Measurements from ENCODE around the gene GAS1. TPM values are rescaled to one million over a fixed set of nuclear protein-coding genes. Genes with fewer than 3 reads are reported as not detected.

Gene GAS1
- total RNA-seq, 1 donor from 2014 or later: 113 TPM

GRCh38 chr9:86980802-86981201 is 33.5 kb upstream of the GAS1 start:
- H3K27me3 ChIP-seq (ENCODE audit: control insufficient read depth in 3 of 3, insufficient read depth in 3 of 3, low read length in 3 of 3): no peaks in the 10 kb centered on the region
- H3K9me3 ChIP-seq (ENCODE audit: control insufficient read depth in 3 of 3, low read length in 3 of 3): no peaks in the 10 kb centered on the region
- H3K9ac ChIP-seq (ENCODE audit: low read depth in 1 of 3, low read length in 3 of 3): no peak overlapping the region
- no peak overlapping the region for H3K4me3 ChIP-seq (ENCODE audit: low read length in 3 of 3)
- H3K27ac ChIP-seq (ENCODE audit: low read depth, low read length): no peak overlapping the region
- H3K4me1 ChIP-seq (ENCODE audit: control insufficient read depth in 3 of 3, insufficient read depth in 3 of 3, low read length in 3 of 3): peaks cover 7 to 20% (median 10%) of the 10 kb centered on the region in 3 donors
- no peaks in the 10 kb centered on the region for H3K36me3 ChIP-seq (ENCODE audit: control insufficient read depth in 3 of 3, insufficient read depth in 3 of 3, low read length in 3 of 3)

GRCh38 chr9:86979657-86980056 is 32.4 kb upstream of the GAS1 start:
- no peaks in the 10 kb centered on the region for H3K27me3 ChIP-seq (ENCODE audit: control insufficient read depth in 3 of 3, insufficient read depth in 3 of 3, low read length in 3 of 3)
- H3K9ac ChIP-seq (ENCODE audit: low read depth in 1 of 3, low read length in 3 of 3): no peak overlapping the region
- H3K36me3 ChIP-seq (ENCODE audit: control insufficient read depth in 3 of 3, insufficient read depth in 3 of 3, low read length in 3 of 3): no peaks in the 10 kb centered on the region
- no peak overlapping the region for H3K27ac ChIP-seq (ENCODE audit: low read depth, low read length)
- peaks cover 7 to 15% (median 10%) of the 10 kb centered on the region in 3 donors for H3K4me1 ChIP-seq (ENCODE audit: control insufficient read depth in 3 of 3, insufficient read depth in 3 of 3, low read length in 3 of 3)
- no peak overlapping the region for H3K4me3 ChIP-seq (ENCODE audit: low read length in 3 of 3)
- no peaks in the 10 kb centered on the region for H3K9me3 ChIP-seq (ENCODE audit: control insufficient read depth in 3 of 3, low read length in 3 of 3)

- H3K9ac ChIP-seq (ENCODE audit: low read depth in 1 of 3, low read length in 3 of 3): no peak overlapping the region
- no peaks in the 10 kb centered on the region for H3K27me3 ChIP-seq (ENCODE audit: control insufficient read depth in 3 of 3, insufficient read depth in 3 of 3, low read length in 3 of 3)
- H3K36me3 ChIP-seq (ENCODE audit: control insufficient read depth in 3 of 3, insufficient read depth in 3 of 3, low read length in 3 of 3): no peaks in the 10 kb centered on the region
- H3K4me3 ChIP-seq (ENCODE audit: low read length in 3 of 3): no peak overlapping the region
- no peak overlapping the region for H3K27ac ChIP-seq (ENCODE audit: low read depth, low read length)
- H3K4me1 ChIP-seq (ENCODE audit: control insufficient read depth in 3 of 3, insufficient read depth in 3 of 3, low read length in 3 of 3): peaks cover 6 to 11% (median 10%) of the 10 kb centered on the region in 3 donors
- no peaks in the 10 kb centered on the region for H3K9me3 ChIP-seq (ENCODE audit: control insufficient read depth in 3 of 3, low read length in 3 of 3)
Measured at GRCh38 chr9:86978922-86979474, 31.7 kb upstream of the GAS1 start.

- peaks cover under 1 to 7% (median 5%) of the 10 kb centered on the region in 3 donors for H3K4me1 ChIP-seq (ENCODE audit: control insufficient read depth in 3 of 3, insufficient read depth in 3 of 3, low read length in 3 of 3)
- no peak overlapping the region for H3K4me3 ChIP-seq (ENCODE audit: low read length in 3 of 3)
- H3K9ac ChIP-seq (ENCODE audit: low read depth in 1 of 3, low read length in 3 of 3): no peak overlapping the region
- no peaks in the 10 kb centered on the region for H3K9me3 ChIP-seq (ENCODE audit: control insufficient read depth in 3 of 3, low read length in 3 of 3)
- H3K27me3 ChIP-seq (ENCODE audit: control insufficient read depth in 3 of 3, insufficient read depth in 3 of 3, low read length in 3 of 3): no peaks in the 10 kb centered on the region
- no peaks in the 10 kb centered on the region for H3K36me3 ChIP-seq (ENCODE audit: control insufficient read depth in 3 of 3, insufficient read depth in 3 of 3, low read length in 3 of 3)
- no peak overlapping the region for H3K27ac ChIP-seq (ENCODE audit: low read depth, low read length)
Measured at GRCh38 chr9:86978413-86978812, 31.1 kb upstream of the GAS1 start.

- Histone ChIP-seq H3K9ac (ENCODE audit: low read depth in 1 of 3, low read length in 3 of 3) (no peak overlapping the region), H3K4me3 (ENCODE audit: low read length in 3 of 3) (no peak overlapping the region), H3K9me3 (ENCODE audit: control insufficient read depth in 3 of 3, low read length in 3 of 3) (no peaks in the 10 kb centered on the region), H3K36me3 (ENCODE audit: control insufficient read depth in 3 of 3, insufficient read depth in 3 of 3, low read length in 3 of 3) (no peaks in the 10 kb centered on the region), H3K27me3 (ENCODE audit: control insufficient read depth in 3 of 3, insufficient read depth in 3 of 3, low read length in 3 of 3) (no peaks in the 10 kb centered on the region), H3K27ac (ENCODE audit: low read depth, low read length) (no peak overlapping the region), H3K4me1 (ENCODE audit: control insufficient read depth in 3 of 3, insufficient read depth in 3 of 3, low read length in 3 of 3) (peaks cover 0 to 5% (median 0%) of the 10 kb centered on the region in 3 donors)
Measured at GRCh38 chr9:86977205-86977835, 30.0 kb upstream of the GAS1 start.

GRCh38 chr9:86975606-86976005 is 28.3 kb upstream of the GAS1 start:
- no peak overlapping the region for H3K9ac ChIP-seq (ENCODE audit: low read depth in 1 of 3, low read length in 3 of 3)
- H3K27ac ChIP-seq (ENCODE audit: low read depth, low read length): no peak overlapping the region
- no peaks in the 10 kb centered on the region for H3K36me3 ChIP-seq (ENCODE audit: control insufficient read depth in 3 of 3, insufficient read depth in 3 of 3, low read length in 3 of 3)
- peaks cover 0 to 5% (median 0%) of the 10 kb centered on the region in 3 donors for H3K4me1 ChIP-seq (ENCODE audit: control insufficient read depth in 3 of 3, insufficient read depth in 3 of 3, low read length in 3 of 3)
- no peaks in the 10 kb centered on the region for H3K9me3 ChIP-seq (ENCODE audit: control insufficient read depth in 3 of 3, low read length in 3 of 3)
- no peak overlapping the region for H3K4me3 ChIP-seq (ENCODE audit: low read length in 3 of 3)
- H3K27me3 ChIP-seq (ENCODE audit: control insufficient read depth in 3 of 3, insufficient read depth in 3 of 3, low read length in 3 of 3): no peaks in the 10 kb centered on the region

- Histone ChIP-seq H3K36me3 (ENCODE audit: control insufficient read depth in 3 of 3, insufficient read depth in 3 of 3, low read length in 3 of 3) (no peaks in the 10 kb centered on the region), H3K9me3 (ENCODE audit: control insufficient read depth in 3 of 3, low read length in 3 of 3) (no peaks in the 10 kb centered on the region), H3K4me3 (ENCODE audit: low read length in 3 of 3) (no peak overlapping the region), H3K27ac (ENCODE audit: low read depth, low read length) (no peak overlapping the region), H3K4me1 (ENCODE audit: control insufficient read depth in 3 of 3, insufficient read depth in 3 of 3, low read length in 3 of 3) (peaks cover 0 to 5% (median 0%) of the 10 kb centered on the region in 3 donors), H3K27me3 (ENCODE audit: control insufficient read depth in 3 of 3, insufficient read depth in 3 of 3, low read length in 3 of 3) (no peaks in the 10 kb centered on the region), H3K9ac (ENCODE audit: low read depth in 1 of 3, low read length in 3 of 3) (no peak overlapping the region)
Measured at GRCh38 chr9:86975036-86975435, 27.7 kb upstream of the GAS1 start.

GRCh38 chr9:86974421-86974820 is 27.1 kb upstream of the GAS1 start:
- Histone ChIP-seq H3K9me3 (ENCODE audit: control insufficient read depth in 3 of 3, low read length in 3 of 3) (no peaks in the 10 kb centered on the region), H3K4me3 (ENCODE audit: low read length in 3 of 3) (no peak overlapping the region), H3K4me1 (ENCODE audit: control insufficient read depth in 3 of 3, insufficient read depth in 3 of 3, low read length in 3 of 3) (peaks cover 0 to 5% (median 0%) of the 10 kb centered on the region in 3 donors), H3K36me3 (ENCODE audit: control insufficient read depth in 3 of 3, insufficient read depth in 3 of 3, low read length in 3 of 3) (no peaks in the 10 kb centered on the region), H3K9ac (ENCODE audit: low read depth in 1 of 3, low read length in 3 of 3) (no peak overlapping the region), H3K27ac (ENCODE audit: low read depth, low read length) (no peak overlapping the region), H3K27me3 (ENCODE audit: control insufficient read depth in 3 of 3, insufficient read depth in 3 of 3, low read length in 3 of 3) (no peaks in the 10 kb centered on the region)

GRCh38 chr9:86971742-86972141 is 24.4 kb upstream of the GAS1 start:
- H3K9ac ChIP-seq (ENCODE audit: low read depth in 1 of 3, low read length in 3 of 3): no peak overlapping the region
- H3K36me3 ChIP-seq (ENCODE audit: control insufficient read depth in 3 of 3, insufficient read depth in 3 of 3, low read length in 3 of 3): no peaks in the 10 kb centered on the region
- peak overlapping the region; percentile 14 for H3K27ac ChIP-seq (ENCODE audit: low read depth, low read length)
- no peak overlapping the region for H3K4me3 ChIP-seq (ENCODE audit: low read length in 3 of 3)
- H3K4me1 ChIP-seq (ENCODE audit: control insufficient read depth in 3 of 3, insufficient read depth in 3 of 3, low read length in 3 of 3): peaks cover 0 to 4% (median 0%) of the 10 kb centered on the region in 3 donors
- no peaks in the 10 kb centered on the region for H3K9me3 ChIP-seq (ENCODE audit: control insufficient read depth in 3 of 3, low read length in 3 of 3)
- no peaks in the 10 kb centered on the region for H3K27me3 ChIP-seq (ENCODE audit: control insufficient read depth in 3 of 3, insufficient read depth in 3 of 3, low read length in 3 of 3)

- H3K27ac ChIP-seq (ENCODE audit: low read depth, low read length): no peak overlapping the region
- no peaks in the 10 kb centered on the region for H3K36me3 ChIP-seq (ENCODE audit: control insufficient read depth in 3 of 3, insufficient read depth in 3 of 3, low read length in 3 of 3)
- no peaks in the 10 kb centered on the region for H3K27me3 ChIP-seq (ENCODE audit: control insufficient read depth in 3 of 3, insufficient read depth in 3 of 3, low read length in 3 of 3)
- no peaks in the 10 kb centered on the region for H3K9me3 ChIP-seq (ENCODE audit: control insufficient read depth in 3 of 3, low read length in 3 of 3)
- no peak overlapping the region for H3K4me3 ChIP-seq (ENCODE audit: low read length in 3 of 3)
- H3K4me1 ChIP-seq (ENCODE audit: control insufficient read depth in 3 of 3, insufficient read depth in 3 of 3, low read length in 3 of 3): peaks cover 0 to 11% (median 0%) of the 10 kb centered on the region in 3 donors
- H3K9ac ChIP-seq (ENCODE audit: low read depth in 1 of 3, low read length in 3 of 3): no peak overlapping the region
Measured at GRCh38 chr9:86968258-86968920, 21.1 kb upstream of the GAS1 start.

Measured in skeletal muscle tissue (tissue), 4 donors.